BE2C (cell line): ENCODE results near the gene SERPINI1.
A peak's percentile ranks its signal among the peaks of the same experiment; 100 is the strongest.

ENCODE experiments used
- DNase-seq: peaks from one replicate; pipeline ENCODE4 v3.0.0-alpha.2; 2020
- H3K27me3 ChIP-seq: fragments of 250-450 bp; sonication (Bioruptor Pico); 2 replicates; pipeline ENCODE4 v1.5.1; 2020; ENCODE audit warnings: mild to moderate bottlenecking
- H3K36me3 ChIP-seq: fragments of 250-450 bp; sonication (Bioruptor Pico); 2 replicates; pipeline ENCODE4 v1.5.1; 2020; ENCODE audit warnings: mild to moderate bottlenecking
- H3K4me1 ChIP-seq: fragments of 250-450 bp; sonication (Bioruptor Pico); 2 replicates; pipeline ENCODE4 v1.5.1; 2020
- H3K4me3 ChIP-seq: 2 replicates; pipeline ENCODE4 v1.5.1; 2011; ENCODE audit warnings: low read depth, low read length
- H3K9me3 ChIP-seq: fragments of 250-450 bp; sonication (Bioruptor Pico); 2 replicates; pipeline ENCODE4 v1.5.1; 2020
- TF ChIP-seq, protein P1 (sequence below): IDR thresholded peaks from 2 replicates; pipeline ENCODE4 v1.5.1; 2012; ENCODE audit warnings: mild to moderate bottlenecking, low read depth, low read length

The SERPINI1 gene

DNA sequence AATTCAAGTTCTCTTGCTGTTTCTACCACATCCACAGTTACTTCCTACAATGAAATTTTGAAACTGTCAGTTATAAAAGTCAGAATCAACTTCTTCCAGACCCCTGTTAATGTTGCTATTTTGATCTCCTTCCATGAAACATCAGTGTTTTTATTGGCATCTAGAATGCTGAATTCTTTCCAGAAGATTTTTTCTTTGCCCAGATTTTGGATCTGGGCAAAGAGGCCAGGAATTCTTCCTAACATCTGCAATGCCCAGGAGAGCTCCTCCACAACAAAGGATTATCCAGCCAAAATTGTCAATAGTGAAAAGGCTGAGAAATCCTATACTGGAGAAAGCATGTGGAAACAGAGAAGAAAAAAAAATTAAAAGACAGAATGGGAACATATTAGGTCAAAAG is 75.5 kb downstream of the SERPINI1 start:
- no peak overlapping the region for H3K4me3 ChIP-seq
- no peaks in the 10 kb centered on the region for H3K4me1 ChIP-seq
- no peak for DNase-seq
- no peaks in the 10 kb centered on the region for H3K36me3 ChIP-seq
- H3K27me3 ChIP-seq = no peaks in the 10 kb centered on the region
- TF ChIP-seq, protein P1, sequence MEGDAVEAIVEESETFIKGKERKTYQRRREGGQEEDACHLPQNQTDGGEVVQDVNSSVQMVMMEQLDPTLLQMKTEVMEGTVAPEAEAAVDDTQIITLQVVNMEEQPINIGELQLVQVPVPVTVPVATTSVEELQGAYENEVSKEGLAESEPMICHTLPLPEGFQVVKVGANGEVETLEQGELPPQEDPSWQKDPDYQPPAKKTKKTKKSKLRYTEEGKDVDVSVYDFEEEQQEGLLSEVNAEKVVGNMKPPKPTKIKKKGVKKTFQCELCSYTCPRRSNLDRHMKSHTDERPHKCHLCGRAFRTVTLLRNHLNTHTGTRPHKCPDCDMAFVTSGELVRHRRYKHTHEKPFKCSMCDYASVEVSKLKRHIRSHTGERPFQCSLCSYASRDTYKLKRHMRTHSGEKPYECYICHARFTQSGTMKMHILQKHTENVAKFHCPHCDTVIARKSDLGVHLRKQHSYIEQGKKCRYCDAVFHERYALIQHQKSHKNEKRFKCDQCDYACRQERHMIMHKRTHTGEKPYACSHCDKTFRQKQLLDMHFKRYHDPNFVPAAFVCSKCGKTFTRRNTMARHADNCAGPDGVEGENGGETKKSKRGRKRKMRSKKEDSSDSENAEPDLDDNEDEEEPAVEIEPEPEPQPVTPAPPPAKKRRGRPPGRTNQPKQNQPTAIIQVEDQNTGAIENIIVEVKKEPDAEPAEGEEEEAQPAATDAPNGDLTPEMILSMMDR = no peak
- H3K9me3 ChIP-seq = no peaks in the 10 kb centered on the region

DNA sequence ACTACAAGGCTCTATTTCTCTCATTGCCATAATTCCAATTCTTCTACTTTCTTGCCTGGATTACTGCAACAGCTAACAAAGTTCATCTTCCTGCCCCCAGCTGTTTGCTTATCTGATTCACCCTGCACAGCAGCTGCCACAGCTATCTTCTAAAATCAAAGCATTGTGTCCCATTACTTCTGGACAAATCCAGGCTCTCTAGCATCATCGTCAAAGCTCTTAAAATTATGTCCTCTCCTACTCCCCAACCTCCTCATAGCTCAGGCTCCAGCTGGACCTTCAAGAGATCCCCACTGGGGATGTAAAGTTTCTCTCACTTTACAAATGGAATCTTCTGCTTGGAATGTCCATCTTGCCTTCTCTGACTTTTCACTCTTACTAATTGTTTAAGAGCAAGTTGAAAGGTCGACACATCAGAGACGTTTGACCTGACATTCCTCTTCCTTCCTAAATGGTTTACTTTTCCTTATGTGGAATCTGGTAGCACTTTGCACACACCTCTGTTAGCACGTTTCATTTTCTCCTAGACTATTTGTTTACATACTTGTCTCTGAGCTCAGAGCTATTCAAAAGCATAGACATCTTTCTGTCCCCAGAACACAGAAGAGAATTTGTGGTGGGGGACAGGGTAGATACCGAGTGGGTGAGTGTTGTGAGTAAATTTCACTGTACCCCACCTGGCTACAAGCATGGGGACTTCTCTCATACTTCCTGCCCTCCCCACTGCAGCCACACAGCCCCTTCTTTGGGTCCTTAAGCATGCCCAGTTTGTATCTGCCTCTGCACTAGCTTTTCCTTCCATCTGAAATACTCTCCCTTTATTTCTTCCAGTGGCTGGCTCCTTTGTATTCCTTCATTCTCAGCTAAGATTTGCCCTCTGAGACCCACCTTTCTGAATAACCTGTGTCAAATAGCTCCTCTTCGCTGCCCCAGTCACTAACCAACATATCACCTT is 77.9 kb downstream of the SERPINI1 start:
- DNase-seq = no peak
- no peak overlapping the region for H3K4me3 ChIP-seq
- no peaks in the 10 kb centered on the region for H3K4me1 ChIP-seq
- no peaks in the 10 kb centered on the region for H3K9me3 ChIP-seq
- no peaks in the 10 kb centered on the region for H3K27me3 ChIP-seq
- no peaks in the 10 kb centered on the region for H3K36me3 ChIP-seq
- TF ChIP-seq, protein P1 = no peak

DNA sequence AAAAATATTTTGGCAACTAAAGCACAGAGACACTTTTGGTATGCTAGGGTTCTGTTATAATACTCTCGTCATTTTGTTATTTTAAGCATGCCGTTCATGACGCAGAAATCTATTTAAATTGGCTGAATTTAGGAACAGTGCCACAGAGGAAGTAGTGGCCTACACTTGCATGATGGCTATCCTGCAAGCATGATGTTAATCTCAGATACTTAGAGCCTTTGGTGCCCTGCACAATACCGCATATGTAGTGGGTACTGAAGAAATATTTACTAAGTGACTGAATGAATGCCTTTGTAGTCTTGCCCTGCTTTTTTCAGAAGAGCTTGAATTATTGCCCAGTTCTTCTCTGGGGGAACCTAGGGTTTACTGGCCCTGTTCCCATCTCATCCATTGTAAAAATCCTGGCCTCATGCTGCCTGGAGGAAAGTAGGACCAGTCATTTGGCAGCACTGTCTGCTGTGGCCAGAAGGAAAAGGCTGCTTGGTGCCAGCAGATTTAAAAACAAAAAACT is 79.0 kb downstream of the SERPINI1 start:
- Histone ChIP-seq H3K36me3 (no peaks in the 10 kb centered on the region), H3K4me3 (no peak overlapping the region), H3K27me3 (no peaks in the 10 kb centered on the region), H3K4me1 (no peaks in the 10 kb centered on the region), H3K9me3 (no peaks in the 10 kb centered on the region)
- no peak for DNase-seq
- TF ChIP-seq, protein P1 = no peak

DNA sequence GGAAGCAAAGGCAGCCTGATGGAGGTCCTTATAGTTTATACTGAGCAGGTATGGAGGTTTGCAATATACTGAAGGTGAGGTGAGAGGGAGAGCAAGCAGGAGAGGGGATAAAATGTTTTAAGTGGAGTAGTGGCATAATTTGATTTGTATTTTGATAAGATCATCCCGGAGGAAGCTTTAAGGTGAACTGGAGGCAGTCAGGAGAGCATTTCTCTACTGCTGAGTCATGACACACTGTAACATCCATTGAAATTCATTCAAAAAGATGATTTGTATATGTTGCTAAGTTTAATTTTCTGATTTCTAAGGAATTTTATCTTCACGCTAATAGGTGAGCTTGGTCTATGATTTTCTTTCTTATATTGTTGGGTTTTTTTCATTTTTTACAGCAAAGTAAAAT is 81.4 kb downstream of the SERPINI1 start:
- H3K4me1 ChIP-seq = no peaks in the 10 kb centered on the region
- H3K4me3 ChIP-seq = no peak overlapping the region
- no peaks in the 10 kb centered on the region for H3K9me3 ChIP-seq
- H3K27me3 ChIP-seq = no peaks in the 10 kb centered on the region
- TF ChIP-seq, protein P1 = no peak
- no peak for DNase-seq
- H3K36me3 ChIP-seq = no peaks in the 10 kb centered on the region

DNA sequence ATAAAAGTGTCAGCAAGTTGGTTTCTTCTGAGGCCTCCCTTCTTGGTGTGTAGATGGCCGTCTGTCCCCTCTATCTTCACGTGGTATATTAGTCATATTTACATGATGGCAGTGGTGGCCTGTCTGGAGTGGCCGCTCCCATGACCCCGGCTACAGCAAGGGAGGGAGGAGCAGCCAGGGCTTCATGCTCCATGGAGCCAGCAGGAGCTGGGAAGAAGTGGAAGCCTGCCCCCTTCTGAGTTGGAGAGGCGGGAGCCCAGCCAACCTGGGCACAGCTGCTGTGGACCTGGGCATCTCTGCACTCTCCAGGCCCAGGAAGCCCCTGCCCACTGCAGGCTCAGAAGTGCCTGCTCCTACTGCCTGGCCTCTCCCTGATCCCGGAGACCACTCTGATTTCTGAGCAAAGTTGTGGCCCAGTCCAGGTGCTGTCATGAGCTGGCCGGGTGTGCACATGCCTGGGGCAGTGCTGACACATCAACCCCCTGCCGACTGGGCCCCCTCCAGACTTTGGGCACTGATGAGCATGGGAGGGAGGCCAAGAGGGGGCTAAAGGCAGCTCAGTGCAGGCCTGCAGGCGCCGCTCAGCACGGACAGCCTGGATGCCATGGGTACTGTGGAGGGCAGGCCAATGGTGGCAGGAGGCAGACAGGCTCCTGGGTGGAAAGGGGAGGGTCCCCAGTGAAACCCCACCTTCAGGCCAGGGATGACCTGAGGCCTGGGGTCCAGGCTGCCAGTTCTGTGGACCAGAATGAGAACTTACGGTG is 84.8 kb downstream of the SERPINI1 start:
- no peaks in the 10 kb centered on the region for H3K9me3 ChIP-seq
- no peaks in the 10 kb centered on the region for H3K4me1 ChIP-seq
- H3K36me3 ChIP-seq = no peaks in the 10 kb centered on the region
- peak; percentile 12 for DNase-seq
- H3K27me3 ChIP-seq = no peaks in the 10 kb centered on the region; the same call in 1 of the 2 replicates
- H3K4me3 ChIP-seq = no peak overlapping the region
- TF ChIP-seq, protein P1 = no peak
